IMR-90 (cell line): ENCODE data around the gene VPS8. TPM values are rescaled to one million over a fixed set of nuclear protein-coding genes. Genes with fewer than 3 reads are reported as not detected.

Experiments
- ATAC-seq: fragments of 200-7000 bp; cut with Tn5 transposase; 2 replicates; pipeline ENCODE4 v1.9.1; 2020; ENCODE audit warnings: low read depth, mild to moderate bottlenecking, moderate library complexity
- BruUV-seq: library from RNA; stranded (reverse); fragments of 400-500 nt; replicated peaks from 2 replicates; lab custom pipeline; 2021; lab: Mats Ljungman, UMichigan
- CTCF ChIA-PET: fragments of 300-600 bp; formaldehyde crosslinking; extraction: SDS; loops from one replicate; lab custom pipeline; 2021; ENCODE audit warnings: antibody characterized with exemption; lab: Yijun Ruan, JAX
- POLR2A ChIA-PET: fragments of 300-600 bp; sonication (Branson Sonifier 250); formaldehyde crosslinking; loops from one replicate; lab custom pipeline; 2022; ENCODE audit warnings: antibody characterized with exemption; ENCODE audit not compliant: unreplicated experiment; lab: Charles Lee
- DNase-seq: peaks from one replicate; pipeline ENCODE4 v3.0.0; 2013
- H2AFZ ChIP-seq: replicated peaks from 2 replicates; pipeline ENCODE3; 2013; ENCODE audit warnings: low read length, mild to moderate bottlenecking; ENCODE audit not compliant: poor library complexity
- H2AK5ac ChIP-seq: 2 replicates; pipeline ENCODE4 v1.6.1; 2013; ENCODE audit warnings: low read depth, low read length, inconsistent platforms
- H2AK9ac ChIP-seq: replicated peaks from 2 replicates; pipeline ENCODE3; 2013; ENCODE audit warnings: mild to moderate bottlenecking, low read depth, low read length, moderate library complexity; ENCODE audit not compliant: poor library complexity
- H2BK120ac ChIP-seq: 2 replicates; pipeline ENCODE4 v1.6.1; 2013; ENCODE audit warnings: low read depth, low read length, inconsistent platforms
- H2BK15ac ChIP-seq: 3 replicates; pipeline ENCODE4 v1.6.1; 2013; ENCODE audit warnings: low read depth, low read length, inconsistent platforms
- H2BK20ac ChIP-seq: 2 replicates; pipeline ENCODE4 v1.6.1; 2013; ENCODE audit warnings: low read depth, mild to moderate bottlenecking, inconsistent platforms, low read length, moderate library complexity
- H2BK5ac ChIP-seq: 2 replicates; pipeline ENCODE4 v1.6.1; 2013; ENCODE audit warnings: mild to moderate bottlenecking, low read depth, low read length, inconsistent platforms; ENCODE audit not compliant: poor library complexity, severe bottlenecking
- H3K14ac ChIP-seq: replicated peaks from 2 replicates; pipeline ENCODE4 v1.6.1; 2013; ENCODE audit warnings: low read depth, low read length, inconsistent platforms
- H3K18ac ChIP-seq: 2 replicates; pipeline ENCODE4 v1.6.1; 2013; ENCODE audit warnings: low read depth, low read length, control low read depth
- H3K23ac ChIP-seq: 2 replicates; pipeline ENCODE4 v1.6.1; 2013; ENCODE audit warnings: low read depth, low read length, inconsistent platforms
- H3K27ac ChIP-seq: 2 replicates; pipeline ENCODE4 v1.5.1; 2013; ENCODE audit warnings: mild to moderate bottlenecking, control low read depth, low read length; ENCODE audit not compliant: insufficient read depth
- H3K27me3 ChIP-seq: 2 replicates; pipeline ENCODE4 v1.6.1; 2013; ENCODE audit warnings: low read length; ENCODE audit not compliant: control insufficient read depth, insufficient read depth
- H3K36me3 ChIP-seq: 2 replicates; pipeline ENCODE4 v1.6.1; 2013; ENCODE audit warnings: low read length, mixed read lengths; ENCODE audit not compliant: control insufficient read depth, insufficient read depth
- H3K4ac ChIP-seq: 2 replicates; pipeline ENCODE4 v1.6.1; 2013; ENCODE audit warnings: low read depth, low read length, inconsistent platforms
- H3K4me1 ChIP-seq: 2 replicates; pipeline ENCODE4 v1.6.1; 2013; ENCODE audit warnings: low read length, mixed read lengths; ENCODE audit not compliant: control insufficient read depth, insufficient read depth
- H3K4me2 ChIP-seq: 2 replicates; pipeline ENCODE4 v1.6.1; 2013; ENCODE audit warnings: low read depth, mild to moderate bottlenecking, control low read depth, low read length, moderate library complexity
- H3K4me3 ChIP-seq: 2 replicates; pipeline ENCODE4 v1.5.1; 2013; ENCODE audit warnings: low read depth, mild to moderate bottlenecking, control low read depth, low read length, moderate library complexity; ENCODE audit not compliant: insufficient read depth
- H3K56ac ChIP-seq: 2 replicates; pipeline ENCODE4 v1.6.1; 2013; ENCODE audit warnings: low read length, inconsistent platforms; ENCODE audit not compliant: insufficient read depth; ENCODE audit errors: extremely low read depth
- H3K79me1 ChIP-seq, 2 experiments: 2 replicates each; pipeline ENCODE4 v1.6.1; 2013; ENCODE audit warnings: low read length in 2 of 2, inconsistent platforms in 1 of 2, low read depth in 1 of 2
- H3K9ac ChIP-seq: 2 replicates; pipeline ENCODE4 v1.6.1; 2013; ENCODE audit warnings: low read depth, low read length, control low read depth
- H3K9me1 ChIP-seq: 2 replicates; pipeline ENCODE4 v1.6.1; 2013; ENCODE audit warnings: low read length, inconsistent platforms; ENCODE audit not compliant: insufficient read depth
- H3K9me3 ChIP-seq: 2 replicates; pipeline ENCODE4 v1.6.1; 2013; ENCODE audit warnings: low read length; ENCODE audit not compliant: control insufficient read depth, insufficient read depth
- H4K20me1 ChIP-seq: 2 replicates; pipeline ENCODE4 v1.6.1; 2013; ENCODE audit warnings: low read length, inconsistent platforms; ENCODE audit not compliant: insufficient read depth
- H4K5ac ChIP-seq: 2 replicates; pipeline ENCODE4 v1.6.1; 2013; ENCODE audit warnings: mild to moderate bottlenecking, low read depth, low read length, control low read depth
- H4K8ac ChIP-seq, 2 experiments: 2 replicates each; pipeline ENCODE4 v1.6.1; 2013; ENCODE audit warnings: low read depth in 2 of 2, low read length in 2 of 2, control low read depth in 1 of 2, inconsistent platforms in 1 of 2
- H4K91ac ChIP-seq: 2 replicates; pipeline ENCODE4 v1.6.1; 2013; ENCODE audit warnings: low read depth, low read length, inconsistent platforms; ENCODE audit not compliant: insufficient read depth
- BHLHE40 ChIP-seq: fragments of 150-350 bp; IDR thresholded peaks from 2 replicates; pipeline ENCODE4 v1.6.1; 2016; ENCODE audit warnings: mild to moderate bottlenecking, low read depth, low read length
- CEBPB ChIP-seq: IDR thresholded peaks from 2 replicates; pipeline ENCODE4 v1.6.1; 2012; ENCODE audit warnings: low read depth, low read length, improper control_type of control experiment
- CHD1 ChIP-seq: IDR thresholded peaks from 2 replicates; pipeline ENCODE4 v1.6.1; 2012; ENCODE audit warnings: low read depth, low read length, improper control_type of control experiment
- FOS ChIP-seq: fragments of 150-350 bp; IDR thresholded peaks from 2 replicates; pipeline ENCODE4 v1.6.1; 2016; ENCODE audit warnings: low read depth, low read length
- MAFK ChIP-seq: IDR thresholded peaks from 2 replicates; pipeline ENCODE4 v1.6.1; 2012; ENCODE audit warnings: low read depth, low read length, improper control_type of control experiment
- MAZ ChIP-seq: IDR thresholded peaks from 2 replicates; pipeline ENCODE4 v1.6.1; 2012; ENCODE audit warnings: low read depth, mild to moderate bottlenecking, low read length, improper control_type of control experiment, moderate library complexity, borderline replicate concordance
- MXI1 ChIP-seq: IDR thresholded peaks from 2 replicates; pipeline ENCODE4 v1.6.1; 2012; ENCODE audit warnings: low read depth, mild to moderate bottlenecking, low read length, moderate library complexity, borderline replicate concordance
- NFE2L2 ChIP-seq: fragments of 150-350 bp; IDR thresholded peaks from 2 replicates; pipeline ENCODE4 v1.6.1; 2016; ENCODE audit warnings: low read depth, mild to moderate bottlenecking, low read length
- POLR2A ChIP-seq: IDR thresholded peaks from 2 replicates; pipeline ENCODE4 v1.6.1; 2012; ENCODE audit warnings: mild to moderate bottlenecking, low read depth, low read length
- RAD21 ChIP-seq: IDR thresholded peaks from 2 replicates; pipeline ENCODE4 v1.6.1; 2012; ENCODE audit warnings: low read length, improper control_type of control experiment
- RCOR1 ChIP-seq: IDR thresholded peaks from 2 replicates; pipeline ENCODE4 v1.6.1; 2012; ENCODE audit warnings: mild to moderate bottlenecking, low read length, improper control_type of control experiment; ENCODE audit not compliant: insufficient replicate concordance
- RFX5 ChIP-seq: IDR thresholded peaks from 2 replicates; pipeline ENCODE4 v1.8.0; 2012; ENCODE audit warnings: low read depth, mild to moderate bottlenecking, low read length, moderate library complexity
- SMC3 ChIP-seq: fragments of 150-350 bp; IDR thresholded peaks from 2 replicates; pipeline ENCODE4 v1.6.1; 2016; ENCODE audit warnings: low read depth, mild to moderate bottlenecking, antibody characterized with exemption, low read length, moderate library complexity
- WGBS, 2 experiments: methylation state at CpG; one replicate each; pipeline versions ENCODE4 v1.1.5 to v1.1.7; 2013; ENCODE audit warnings: missing lambda C conversion rate in 2 of 2; ENCODE audit not compliant: insufficient read length in 1 of 2; ENCODE audit errors: extremely low coverage in 2 of 2; 5-methylcytosine and 5-hydroxymethylcytosine counted together
- dilution Hi-C: fragments of 300-500 bp; cut with HindIII; formaldehyde crosslinking; loops from one replicate; pipeline ENCODE4 v1.14.3; 2018; ENCODE audit warnings: low sequenced_read_pairs; ENCODE audit not compliant: unreplicated experiment
- in situ Hi-C: fragments of 300-500 bp; cut with MboI; formaldehyde crosslinking; loops from 3 replicates; pipeline ENCODE4 v1.14.3; 2019; ENCODE audit warnings: low sequenced_read_pairs, inconsistent platforms, mixed read lengths
- intact Hi-C: fragments of 100-400 bp; cut with micrococcal nuclease; formaldehyde crosslinking; loops from 2 replicates; pipeline ENCODE4 v1.10.0; 2022
- polyA plus RNA-seq, 3 experiments: library from polyadenylated mRNA; depleted of rRNA; stranded (reverse); fragments of >200 nt; gene quantifications; 2 replicates each; pipeline ENCODE4 v1.2.3, GENCODE V29; 2012; ENCODE audit warnings: low replicate concordance in 1 of 3
- total RNA-seq: library from RNA; depleted of rRNA; stranded (reverse); fragments of >200 nt; gene quantifications from 2 replicates; pipeline ENCODE4 v1.2.3, GENCODE V29; 2012
- TF ChIP-seq, protein P1 (sequence below): conservative IDR thresholded peaks from 2 replicates; pipeline ENCODE4 v1.5.1; 2012; ENCODE audit warnings: mild to moderate bottlenecking, low read depth, low read length, improper control_type of control experiment
- TF ChIP-seq, protein P2 (sequence below): fragments of 150-350 bp; IDR thresholded peaks from 2 replicates; pipeline ENCODE4 v1.6.1; 2016; ENCODE audit warnings: low read depth, mild to moderate bottlenecking, low read length, moderate library complexity, borderline replicate concordance
- TF ChIP-seq, protein P3 (sequence below): fragments of 150-350 bp; IDR thresholded peaks from 2 replicates; pipeline ENCODE4 v1.6.1; 2017; ENCODE audit warnings: mild to moderate bottlenecking, antibody characterized with exemption, low read length, low read depth

Gene VPS8
- total and polyA plus RNA-seq, 2 of the 4 experiments (the other 2 are of a cell fraction), result 14.0 to 56.1 TPM

DNA sequence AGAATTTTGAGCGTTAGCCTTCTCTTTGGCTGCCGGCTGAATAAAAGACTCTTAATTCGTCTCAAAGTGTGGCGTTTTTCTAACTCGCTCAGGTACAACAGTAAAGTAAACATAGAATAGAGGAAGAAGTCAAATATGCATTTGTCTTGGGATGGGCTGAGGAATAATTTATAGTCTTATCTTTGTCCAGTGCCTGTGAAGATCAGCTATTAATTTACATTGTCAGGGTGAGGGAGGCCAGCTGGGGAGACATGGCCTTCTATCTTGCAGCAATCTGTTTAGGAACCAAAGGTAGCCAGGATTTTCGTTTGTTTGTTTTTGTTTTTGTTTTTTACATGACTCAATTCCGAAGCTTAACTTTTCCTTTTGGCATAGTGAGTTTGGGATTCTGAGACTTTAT, 100.2 kb downstream of the VPS8 start:
- no peak overlapping the region for H2BK120ac ChIP-seq
- DNase-seq (no peak), ATAC-seq (no peak)
- H3K9ac ChIP-seq, result no peak overlapping the region
- H4K5ac ChIP-seq, result no peak overlapping the region
- H3K9me1 ChIP-seq, result peaks cover 2% of the 10 kb centered on the region; the same call in 1 of the 2 replicates
- H2AK9ac ChIP-seq, result no peak overlapping the region
- dilution Hi-C loops, result no loop called here
- H3K18ac ChIP-seq, result no peak overlapping the region
- H2BK20ac ChIP-seq, result no peak overlapping the region
- no peak overlapping the region for H4K91ac ChIP-seq
- H3K56ac ChIP-seq, result no peak overlapping the region
- no peaks in the 10 kb centered on the region for H3K9me3 ChIP-seq
- H3K27ac ChIP-seq, result no peak overlapping the region
- WGBS, 2 experiments, result 45% methylated on average over 2 of the region's 7 CpGs; no CpG with 5 or more reads in 1 of the 2 experiments
- H2BK5ac ChIP-seq, result no peak overlapping the region
- H4K8ac ChIP-seq, result no peak overlapping the region
- BruUV-seq, result no TSS peak
- peaks cover 4% of the 10 kb centered on the region; the same call in 1 of the 2 replicates for H3K36me3 ChIP-seq
- no peaks in the 10 kb centered on the region for H3K4me1 ChIP-seq
- no peak overlapping the region for H3K14ac ChIP-seq
- no peak overlapping the region for H2AK5ac ChIP-seq
- no peak overlapping the region for H2BK15ac ChIP-seq
- H3K79me1 ChIP-seq, result no peaks in the 10 kb centered on the region
- H3K4ac ChIP-seq, result no peak overlapping the region
- CTCF ChIA-PET, result interaction anchor here (0.7 kb wide), 1 partner anchor 13 kb away, joined by 3 read pairs; no protein-coding TSS in a partner anchor
- H3K4me3 ChIP-seq, result no peak overlapping the region
- no peaks in the 10 kb centered on the region for H4K20me1 ChIP-seq
- no peak for TF ChIP-seq RFX5
- TF ChIP-seq MXI1, result no peak
- TF ChIP-seq RAD21, result no peak
- TF ChIP-seq MAFK, result no peak
- TF ChIP-seq, protein P1, sequence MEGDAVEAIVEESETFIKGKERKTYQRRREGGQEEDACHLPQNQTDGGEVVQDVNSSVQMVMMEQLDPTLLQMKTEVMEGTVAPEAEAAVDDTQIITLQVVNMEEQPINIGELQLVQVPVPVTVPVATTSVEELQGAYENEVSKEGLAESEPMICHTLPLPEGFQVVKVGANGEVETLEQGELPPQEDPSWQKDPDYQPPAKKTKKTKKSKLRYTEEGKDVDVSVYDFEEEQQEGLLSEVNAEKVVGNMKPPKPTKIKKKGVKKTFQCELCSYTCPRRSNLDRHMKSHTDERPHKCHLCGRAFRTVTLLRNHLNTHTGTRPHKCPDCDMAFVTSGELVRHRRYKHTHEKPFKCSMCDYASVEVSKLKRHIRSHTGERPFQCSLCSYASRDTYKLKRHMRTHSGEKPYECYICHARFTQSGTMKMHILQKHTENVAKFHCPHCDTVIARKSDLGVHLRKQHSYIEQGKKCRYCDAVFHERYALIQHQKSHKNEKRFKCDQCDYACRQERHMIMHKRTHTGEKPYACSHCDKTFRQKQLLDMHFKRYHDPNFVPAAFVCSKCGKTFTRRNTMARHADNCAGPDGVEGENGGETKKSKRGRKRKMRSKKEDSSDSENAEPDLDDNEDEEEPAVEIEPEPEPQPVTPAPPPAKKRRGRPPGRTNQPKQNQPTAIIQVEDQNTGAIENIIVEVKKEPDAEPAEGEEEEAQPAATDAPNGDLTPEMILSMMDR, result no peak
- TF ChIP-seq, protein P2, sequence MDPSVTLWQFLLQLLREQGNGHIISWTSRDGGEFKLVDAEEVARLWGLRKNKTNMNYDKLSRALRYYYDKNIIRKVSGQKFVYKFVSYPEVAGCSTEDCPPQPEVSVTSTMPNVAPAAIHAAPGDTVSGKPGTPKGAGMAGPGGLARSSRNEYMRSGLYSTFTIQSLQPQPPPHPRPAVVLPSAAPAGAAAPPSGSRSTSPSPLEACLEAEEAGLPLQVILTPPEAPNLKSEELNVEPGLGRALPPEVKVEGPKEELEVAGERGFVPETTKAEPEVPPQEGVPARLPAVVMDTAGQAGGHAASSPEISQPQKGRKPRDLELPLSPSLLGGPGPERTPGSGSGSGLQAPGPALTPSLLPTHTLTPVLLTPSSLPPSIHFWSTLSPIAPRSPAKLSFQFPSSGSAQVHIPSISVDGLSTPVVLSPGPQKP, result no peak
- TF ChIP-seq MAZ, result no peak
- TF ChIP-seq CHD1, result no peak
- TF ChIP-seq RCOR1, result no peak
- no peak for TF ChIP-seq POLR2A
- no peak for TF ChIP-seq NFE2L2
- TF ChIP-seq, protein P3, sequence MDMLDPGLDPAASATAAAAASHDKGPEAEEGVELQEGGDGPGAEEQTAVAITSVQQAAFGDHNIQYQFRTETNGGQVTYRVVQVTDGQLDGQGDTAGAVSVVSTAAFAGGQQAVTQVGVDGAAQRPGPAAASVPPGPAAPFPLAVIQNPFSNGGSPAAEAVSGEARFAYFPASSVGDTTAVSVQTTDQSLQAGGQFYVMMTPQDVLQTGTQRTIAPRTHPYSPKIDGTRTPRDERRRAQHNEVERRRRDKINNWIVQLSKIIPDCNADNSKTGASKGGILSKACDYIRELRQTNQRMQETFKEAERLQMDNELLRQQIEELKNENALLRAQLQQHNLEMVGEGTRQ, result no peak
- no peak for TF ChIP-seq FOS
- TF ChIP-seq CEBPB, result no peak
- TF ChIP-seq BHLHE40, result no peak
- no peak for TF ChIP-seq SMC3
- H3K4me2 ChIP-seq, result no peak overlapping the region
- intact Hi-C loops, result no loop called here
- no peaks in the 10 kb centered on the region for H3K27me3 ChIP-seq
- in situ Hi-C loops, result no loop called here
- no peak overlapping the region for H3K23ac ChIP-seq
- H2AFZ ChIP-seq, result no peak overlapping the region
- POLR2A ChIA-PET, result no interaction called here
